A549 (cell line): ENCODE measurements around the gene PSD2.

Experiments
- CHD2 ChIP-seq: fragments of 150-350 bp; IDR thresholded peaks from 2 replicates; pipeline ENCODE4 v1.6.1; 2014; ENCODE audit warnings: low read length; ENCODE audit not compliant: partially characterized antibody
- EP300 ChIP-seq, 2 experiments: fragments of >200 bp; sonication (Bioruptor Twin); formaldehyde crosslinking; IDR thresholded peaks; 2 replicates in 1 of 2; 3 replicates in 1 of 2; pipeline ENCODE4 v1.6.1; 2016 to 2017
- FOXS1 ChIP-seq: fragments of 250-450 bp; sonication (Bioruptor Pico); IDR thresholded peaks from 2 replicates; pipeline ENCODE4 v1.5.0; 2020; ENCODE audit warnings: mild to moderate bottlenecking, moderate library complexity
- MAFK ChIP-seq: fragments of 450-650 bp; IDR thresholded peaks from 2 replicates; pipeline ENCODE4 v1.6.1; 2014; ENCODE audit not compliant: partially characterized antibody
- MAZ ChIP-seq: fragments of 150-350 bp; IDR thresholded peaks from 2 replicates; pipeline ENCODE4 v1.6.1; 2014; ENCODE audit warnings: antibody characterized with exemption, low read depth, low read length, borderline replicate concordance
- POLR2A ChIP-seq: IDR thresholded peaks from 2 replicates; pipeline ENCODE4 v1.6.1; 2012; ENCODE audit warnings: mild to moderate bottlenecking, low read length
- ZFP36 ChIP-seq: fragments of 450-650 bp; IDR thresholded peaks from 2 replicates; pipeline ENCODE4 v1.6.1; 2014; ENCODE audit warnings: borderline replicate concordance; ENCODE audit not compliant: partially characterized antibody
- TF ChIP-seq, protein P1 (sequence below): fragments of >200 bp; sonication (Bioruptor Twin); formaldehyde crosslinking; IDR thresholded peaks from 3 replicates; pipeline ENCODE4 v1.5.1; 2016

DNA sequence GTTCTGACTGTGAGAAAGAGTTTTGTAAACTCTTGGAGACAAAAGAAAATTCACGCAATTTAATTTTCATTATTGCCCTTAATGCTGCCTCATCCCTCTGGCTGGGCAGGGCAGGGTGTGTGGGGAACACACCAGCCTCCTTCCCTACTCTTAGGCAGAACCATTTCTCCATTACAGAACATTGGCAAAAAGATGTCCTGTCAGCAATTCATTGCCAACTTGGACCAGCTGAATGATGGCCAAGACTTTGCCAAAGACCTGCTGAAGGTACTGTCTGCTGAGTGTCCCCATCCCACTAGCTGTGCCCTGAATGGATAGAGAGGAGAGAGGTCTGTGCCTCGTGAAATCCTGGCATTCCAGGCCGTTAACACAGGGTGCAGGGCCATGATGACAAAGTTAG, 37.9 kb downstream of the PSD2 start:
- TF ChIP-seq, protein P1, sequence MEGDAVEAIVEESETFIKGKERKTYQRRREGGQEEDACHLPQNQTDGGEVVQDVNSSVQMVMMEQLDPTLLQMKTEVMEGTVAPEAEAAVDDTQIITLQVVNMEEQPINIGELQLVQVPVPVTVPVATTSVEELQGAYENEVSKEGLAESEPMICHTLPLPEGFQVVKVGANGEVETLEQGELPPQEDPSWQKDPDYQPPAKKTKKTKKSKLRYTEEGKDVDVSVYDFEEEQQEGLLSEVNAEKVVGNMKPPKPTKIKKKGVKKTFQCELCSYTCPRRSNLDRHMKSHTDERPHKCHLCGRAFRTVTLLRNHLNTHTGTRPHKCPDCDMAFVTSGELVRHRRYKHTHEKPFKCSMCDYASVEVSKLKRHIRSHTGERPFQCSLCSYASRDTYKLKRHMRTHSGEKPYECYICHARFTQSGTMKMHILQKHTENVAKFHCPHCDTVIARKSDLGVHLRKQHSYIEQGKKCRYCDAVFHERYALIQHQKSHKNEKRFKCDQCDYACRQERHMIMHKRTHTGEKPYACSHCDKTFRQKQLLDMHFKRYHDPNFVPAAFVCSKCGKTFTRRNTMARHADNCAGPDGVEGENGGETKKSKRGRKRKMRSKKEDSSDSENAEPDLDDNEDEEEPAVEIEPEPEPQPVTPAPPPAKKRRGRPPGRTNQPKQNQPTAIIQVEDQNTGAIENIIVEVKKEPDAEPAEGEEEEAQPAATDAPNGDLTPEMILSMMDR = no peak
- no peak for TF ChIP-seq CHD2
- no peak for TF ChIP-seq POLR2A
- TF ChIP-seq FOXS1 = no peak
- TF ChIP-seq ZFP36 = no peak
- TF ChIP-seq MAFK = peak; percentile 88
- no peak for TF ChIP-seq MAZ
- no peak for TF ChIP-seq EP300 (IDR thresholded peaks at IDR 0.05)
